H1 (cell line): ENCODE data around the gene RNF20. TPM values are rescaled to one million over a fixed set of nuclear protein-coding genes. Genes with fewer than 3 reads are reported as not detected.

ENCODE experiments used
- ASH2L ChIP-seq: fragments of 200-600, 300-600 bp; sonication (generic); IDR thresholded peaks from one replicate; pipeline ENCODE4 v1.7.1; 2017; ENCODE audit warnings: low read length
- CBX8 ChIP-seq: fragments of 300-800, 300-1000 bp; sonication (generic); IDR thresholded peaks from 2 replicates; pipeline ENCODE4 v1.7.1; 2016; ENCODE audit warnings: low read depth, low read length, borderline replicate concordance
- EZH2 ChIP-seq: fragments of 200-600 bp; sonication (generic); IDR thresholded peaks from 2 replicates; pipeline ENCODE4 v1.7.1; 2012; ENCODE audit warnings: low read depth, mild to moderate bottlenecking, moderate library complexity, low read length, inconsistent platforms; ENCODE audit not compliant: severe bottlenecking
- GABPA ChIP-seq: IDR thresholded peaks from 2 replicates; pipeline ENCODE4 v1.6.1; 2011; ENCODE audit warnings: mild to moderate bottlenecking, low read length, moderate library complexity, borderline replicate concordance; ENCODE audit not compliant: insufficient read depth
- KDM4A ChIP-seq: IDR thresholded peaks from one replicate; pipeline ENCODE4 v1.7.1; 2012; ENCODE audit warnings: low read depth, mild to moderate bottlenecking, moderate library complexity, low read length, inconsistent platforms; ENCODE audit not compliant: severe bottlenecking
- RAD21 ChIP-seq, 2 experiments: IDR thresholded peaks in 1 of 2; conservative IDR thresholded peaks in 1 of 2; 2 replicates each; pipeline ENCODE4 v1.6.1; 2011; ENCODE audit warnings: low read depth in 2 of 2, low read length in 2 of 2, improper control_type of control experiment in 1 of 2, inconsistent platforms in 1 of 2, mild to moderate bottlenecking in 1 of 2, moderate library complexity in 1 of 2
- TBP ChIP-seq: IDR thresholded peaks from 2 replicates; pipeline ENCODE4 v1.6.1; 2011; ENCODE audit warnings: low read depth, low read length, improper control_type of control experiment
- polyA plus RNA-seq, 7 experiments: library from polyadenylated mRNA; depleted of rRNA in 3 of 7; stranded (reverse) in 5 of 7; unstranded in 2 of 7; fragments of >200 nt in 5 of 7; fragments of 200-250 nt in 2 of 7; gene quantifications; 1 replicate in 5 of 7; 2 replicates in 1 of 7; 4 replicates in 1 of 7; pipeline versions ENCODE4 v1.2.1 to v1.2.3, GENCODE V29; 2011 to 2013; ENCODE audit warnings: missing spikeins in 2 of 7, mixed read lengths in 2 of 7
- total RNA-seq: library from RNA; stranded (reverse); fragmentation: NEBNext Ultra II Directional; extraction: Animal tissue kit (Norgen Biotek cat#: 25700); gene quantifications from 2 replicates; pipeline ENCODE4 v1.2.1, GENCODE V29; 2021

Gene RNF20
- total and polyA plus RNA-seq, 2 of the 8 experiments (the other 6 are each of a cell fraction or from before 2014, with no cell fraction given): 9.4 to 65.2 TPM

- TF ChIP-seq TBP (no peak), CBX8 (no peak), GABPA (no peak), ASH2L (no peak), RAD21 (IDR thresholded peaks at IDR 0.05 in 1 of 2, conservative IDR thresholded peaks at IDR 0.05 in 1 of 2; ENCODE audit: low read depth in 2 of 2, low read length in 2 of 2) (no peak), EZH2 (no peak), KDM4A (no peak)
Observed at GRCh38 chr9:101592788-101593187, 59.1 kb downstream of the RNF20 start (continued).
